ENCODE data around the gene ADRB2. TPM values are rescaled to one million over a fixed set of nuclear protein-coding genes. Genes with fewer than 3 reads are reported as not detected.

Gene ADRB2
- total RNA-seq, 1 donor from 2014 or later = 3.2 TPM

DNA sequence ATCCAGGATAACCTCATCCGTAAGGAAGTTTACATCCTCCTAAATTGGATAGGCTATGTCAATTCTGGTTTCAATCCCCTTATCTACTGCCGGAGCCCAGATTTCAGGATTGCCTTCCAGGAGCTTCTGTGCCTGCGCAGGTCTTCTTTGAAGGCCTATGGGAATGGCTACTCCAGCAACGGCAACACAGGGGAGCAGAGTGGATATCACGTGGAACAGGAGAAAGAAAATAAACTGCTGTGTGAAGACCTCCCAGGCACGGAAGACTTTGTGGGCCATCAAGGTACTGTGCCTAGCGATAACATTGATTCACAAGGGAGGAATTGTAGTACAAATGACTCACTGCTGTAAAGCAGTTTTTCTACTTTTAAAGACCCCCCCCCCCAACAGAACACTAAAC lies 1.3 kb downstream of the ADRB2 start:
- peak overlapping the region; percentile 98 for H3K27ac Mint-ChIP-seq
- peaks cover 88% of the 10 kb centered on the region for H3K4me1 Mint-ChIP-seq
- TF ChIP-seq CTCF (IDR thresholded peaks at IDR 0.05) = no peak
- H3K4me3 Mint-ChIP-seq = peak overlapping the region; percentile 89
- DNase-seq (no peak), ATAC-seq (ENCODE audit: low read depth) (no peak)
- no peaks in the 10 kb centered on the region for H3K36me3 Mint-ChIP-seq (ENCODE audit: low read depth)
- no peaks in the 10 kb centered on the region for H3K27me3 Mint-ChIP-seq
- H3K9me3 Mint-ChIP-seq = no peaks in the 10 kb centered on the region
- ChIA-PET POLR2A (interaction anchor here (1.5 to 1.8 kb wide), 3 partner anchors 22 to 87 kb away, joined by 4 to 5 read pairs (median 4); no protein-coding TSS in a partner anchor), CTCF (interaction anchor here (0.9 to 6.4 kb wide), 7 partner anchors 10 to 130 kb away, joined by 3 to 34 read pairs (median 3); no protein-coding TSS in a partner anchor)
- intact Hi-C loops (cut with micrococcal nuclease) = loop anchor here (2.0 to 10.0 kb wide), 2 partner anchors 445 to 1127 kb away; partner anchors contain the start of gene FBXO38

GRCh38 chr5:148828511-148829247 lies 2.3 kb downstream of the ADRB2 start:
- CTCF ChIA-PET = interaction anchor here (0.9 to 6.4 kb wide), 11 partner anchors 7 to 129 kb away, joined by 3 to 34 read pairs (median 4); no protein-coding TSS in a partner anchor
- ATAC-seq (ENCODE audit: low read depth) (no peak), DNase-seq (no peak)
- no peak for TF ChIP-seq CTCF (IDR thresholded peaks at IDR 0.05)
- H3K4me3 Mint-ChIP-seq = peak overlapping the region; percentile 89
- intact Hi-C loops (cut with micrococcal nuclease) = loop anchor here (10.0 kb wide), 1 partner anchor 1126 kb away; no protein-coding TSS in a partner anchor
- no peaks in the 10 kb centered on the region for H3K27me3 Mint-ChIP-seq
- peak overlapping the region; percentile 98 for H3K27ac Mint-ChIP-seq
- peaks cover 88% of the 10 kb centered on the region for H3K4me1 Mint-ChIP-seq
- no peaks in the 10 kb centered on the region for H3K36me3 Mint-ChIP-seq (ENCODE audit: low read depth)
- H3K9me3 Mint-ChIP-seq = no peaks in the 10 kb centered on the region
- POLR2A ChIA-PET = interaction anchor here (0.7 to 1.8 kb wide), 5 partner anchors 13 to 87 kb away, joined by 3 to 5 read pairs (median 4); no protein-coding TSS in a partner anchor

GRCh38 chr5:148829248-148829594 lies 2.8 kb downstream of the ADRB2 start:
- Mint-ChIP-seq H3K36me3 (ENCODE audit: low read depth) (no peaks in the 10 kb centered on the region), H3K9me3 (no peaks in the 10 kb centered on the region), H3K27me3 (no peaks in the 10 kb centered on the region), H3K4me3 (peak overlapping the region; percentile 89), H3K27ac (peak overlapping the region; percentile 98), H3K4me1 (peaks cover 91% of the 10 kb centered on the region)
- no peak for TF ChIP-seq CTCF (IDR thresholded peaks at IDR 0.05)
- POLR2A ChIA-PET = interaction anchor here (0.7 to 1.8 kb wide), 5 partner anchors 14 to 88 kb away, joined by 3 to 5 read pairs (median 4); no protein-coding TSS in a partner anchor
- intact Hi-C loops (cut with micrococcal nuclease) = loop anchor here (10.0 kb wide), 1 partner anchor 1126 kb away; no protein-coding TSS in a partner anchor
- CTCF ChIA-PET = interaction anchor here (1.0 to 6.4 kb wide), 8 partner anchors 8 to 129 kb away, joined by 3 to 34 read pairs (median 5); no protein-coding TSS in a partner anchor
- ATAC-seq (ENCODE audit: low read depth) = no peak
- no peak for DNase-seq

DNA sequence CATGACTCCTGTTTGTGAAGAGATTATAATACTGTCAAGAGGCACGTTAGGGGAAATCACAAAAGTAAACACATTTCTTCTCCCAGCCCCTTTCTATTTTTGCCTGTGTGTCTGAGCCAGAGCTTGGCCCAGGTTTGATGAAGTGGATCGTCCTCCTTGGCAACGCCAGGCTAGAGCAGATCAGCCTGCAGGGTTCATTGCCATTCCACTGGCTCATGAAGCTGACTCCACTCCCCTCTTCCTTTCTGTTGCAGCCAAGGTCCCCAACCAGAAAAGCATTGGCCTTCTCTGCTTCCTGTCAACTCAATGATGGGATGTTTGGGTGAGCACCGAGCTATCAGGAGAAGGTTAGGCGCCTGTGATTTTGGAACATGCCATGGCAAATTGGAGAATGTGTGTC lies 3.3 kb downstream of the ADRB2 start:
- DNase-seq (no peak), ATAC-seq (ENCODE audit: low read depth) (no peak)
- peak overlapping the region; percentile 89 for H3K4me3 Mint-ChIP-seq
- H3K36me3 Mint-ChIP-seq (ENCODE audit: low read depth) = no peaks in the 10 kb centered on the region
- ChIA-PET POLR2A (no interaction called here), CTCF (interaction anchor here (1.6 to 6.4 kb wide), 5 partner anchors 8 to 128 kb away, joined by 4 to 34 read pairs (median 14); no protein-coding TSS in a partner anchor)
- peak overlapping the region; percentile 98 for H3K27ac Mint-ChIP-seq
- peaks cover 94% of the 10 kb centered on the region for H3K4me1 Mint-ChIP-seq
- no peak for TF ChIP-seq CTCF (IDR thresholded peaks at IDR 0.05)
- H3K27me3 Mint-ChIP-seq = no peaks in the 10 kb centered on the region
- intact Hi-C loops (cut with micrococcal nuclease) = loop anchor here (5.0 to 10.0 kb wide), 3 partner anchors 37 to 1125 kb away; partner anchors contain the start of gene GRPEL2
- H3K9me3 Mint-ChIP-seq = no peaks in the 10 kb centered on the region

DNA sequence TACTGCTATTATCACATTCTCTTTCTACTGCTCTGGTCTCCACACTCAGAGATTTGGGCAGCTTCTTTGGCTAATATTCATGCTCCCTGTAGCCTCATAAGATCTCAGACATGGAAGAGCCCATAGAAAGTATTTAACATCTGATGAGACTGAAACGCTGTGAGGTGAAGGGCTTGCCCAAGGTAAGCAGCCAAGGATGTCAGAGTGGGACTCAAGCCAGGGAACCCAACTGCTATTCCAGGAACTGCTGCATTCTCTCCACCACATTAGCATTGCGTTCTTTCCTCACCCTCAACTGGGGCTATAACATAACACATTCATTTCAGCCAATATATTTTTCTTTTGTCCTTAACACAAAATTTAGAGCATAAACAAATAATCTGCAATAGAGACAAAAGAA lies 3.8 kb downstream of the ADRB2 start:
- H3K27me3 Mint-ChIP-seq = no peaks in the 10 kb centered on the region
- H3K4me3 Mint-ChIP-seq = peak overlapping the region; percentile 89
- DNase-seq (no peak), ATAC-seq (ENCODE audit: low read depth) (no peak)
- TF ChIP-seq CTCF (IDR thresholded peaks at IDR 0.05) = no peak
- ChIA-PET POLR2A (interaction anchor here (1.1 kb wide), 1 partner anchor 36 kb away, joined by 3 read pairs; no protein-coding TSS in a partner anchor), CTCF (interaction anchor here (2.1 to 6.4 kb wide), 5 partner anchors 9 to 128 kb away, joined by 5 to 34 read pairs (median 14); no protein-coding TSS in a partner anchor)
- no peaks in the 10 kb centered on the region for H3K9me3 Mint-ChIP-seq
- H3K4me1 Mint-ChIP-seq = peaks cover 95% of the 10 kb centered on the region
- peak overlapping the region; percentile 98 for H3K27ac Mint-ChIP-seq
- H3K36me3 Mint-ChIP-seq (ENCODE audit: low read depth) = no peaks in the 10 kb centered on the region
- intact Hi-C loops (cut with micrococcal nuclease) = loop anchor here (5.0 to 10.0 kb wide), 2 partner anchors 38 to 515 kb away; partner anchors contain the start of gene GRPEL2

Data from activated B cell treated with CpG ODN at 0.5 μM for 24 hours (primary cell).